H1 (cell line): Measurements from ENCODE around the gene N4BP3. TPM values are rescaled to one million over a fixed set of nuclear protein-coding genes. Genes with fewer than 3 reads are reported as not detected.

Experiments used
- CTCF ChIA-PET: fragments of 300-600 bp; sonication (Branson Sonifier 250); formaldehyde crosslinking; loops from one replicate; lab custom pipeline; 2021; ENCODE audit not compliant: partially characterized antibody; lab: Charles Lee
- POLR2A ChIA-PET: fragments of 300-600 bp; sonication (Branson Sonifier 250); formaldehyde crosslinking; loops from one replicate; lab custom pipeline; 2021; ENCODE audit warnings: inconsistent platforms; ENCODE audit not compliant: partially characterized antibody; lab: Charles Lee
- DNase-seq, 2 experiments: peaks; one replicate each; pipeline versions ENCODE4 v3.0.0 to v3.0.0-alpha.2; 2010 to 2022; ENCODE audit warnings: low spot score in 2 of 2, low read depth in 1 of 2, mixed read lengths in 1 of 2
- FAIRE-seq: peaks from 2 replicates; lab custom pipeline; 2011; peaks lifted over from hg19 to GRCh38; lab: Jason Lieb, UNC
- H2AFZ ChIP-seq: 2 replicates; pipeline ENCODE4 v1.8.1; 2012; ENCODE audit warnings: low read length, inconsistent platforms
- H2AK5ac ChIP-seq: 2 replicates; pipeline ENCODE4 v1.6.1; 2013; ENCODE audit warnings: low read depth, low read length
- H2BK120ac ChIP-seq: replicated peaks from 2 replicates; pipeline ENCODE3; 2013; ENCODE audit warnings: low read depth, low read length, inconsistent platforms
- H2BK12ac ChIP-seq: 2 replicates; pipeline ENCODE4 v1.6.1; 2013; ENCODE audit warnings: low read depth, low read length
- H2BK15ac ChIP-seq: 2 replicates; pipeline ENCODE4 v1.6.1; 2013; ENCODE audit warnings: low read length
- H2BK20ac ChIP-seq: 2 replicates; pipeline ENCODE4 v1.6.1; 2013; ENCODE audit warnings: low read length
- H2BK5ac ChIP-seq: 2 replicates; pipeline ENCODE4 v1.6.1; 2013; ENCODE audit warnings: low read depth, low read length
- H3K14ac ChIP-seq: 2 replicates; pipeline ENCODE4 v1.6.1; 2013; ENCODE audit warnings: inconsistent platforms; ENCODE audit not compliant: insufficient read length
- H3K18ac ChIP-seq: 2 replicates; pipeline ENCODE4 v1.6.1; 2013; ENCODE audit warnings: low read length; ENCODE audit errors: extremely low read depth
- H3K23ac ChIP-seq: 2 replicates; pipeline ENCODE4 v1.6.1; 2013; ENCODE audit warnings: inconsistent platforms; ENCODE audit not compliant: insufficient read length
- H3K23me2 ChIP-seq: 2 replicates; pipeline ENCODE4 v1.6.1; 2013; ENCODE audit warnings: low read depth, low read length
- H3K27ac ChIP-seq: 2 replicates; pipeline ENCODE4 v1.6.1; 2011; ENCODE audit warnings: low read depth, low read length, inconsistent platforms
- H3K27me3 ChIP-seq, 4 experiments: replicated peaks in 1 of 4; 1 replicate in 1 of 4; 2 replicates in 3 of 4; pipeline versions ENCODE4 v1.6.1 to v1.8.1; 2011 to 2013; ENCODE audit warnings: low read length in 3 of 4, mild to moderate bottlenecking in 3 of 4, inconsistent platforms in 2 of 4, mixed read lengths in 2 of 4, moderate library complexity in 1 of 4; ENCODE audit not compliant: control insufficient read depth in 3 of 4, insufficient read depth in 3 of 4; ENCODE audit errors: extremely low read depth in 1 of 4
- H3K36me3 ChIP-seq, 4 experiments: 2 replicates each; pipeline versions ENCODE4 v1.6.1 to v1.8.1; 2011 to 2013; ENCODE audit warnings: mild to moderate bottlenecking in 4 of 4, low read length in 3 of 4, moderate library complexity in 2 of 4, control low read depth in 1 of 4, inconsistent platforms in 1 of 4; ENCODE audit not compliant: insufficient read depth in 4 of 4, control insufficient read depth in 2 of 4
- H3K4ac ChIP-seq: replicated peaks from 2 replicates; pipeline ENCODE3; 2013; ENCODE audit warnings: low read length, low read depth, mixed read lengths, inconsistent platforms; ENCODE audit not compliant: insufficient read length
- H3K4me1 ChIP-seq, 4 experiments: replicated peaks in 1 of 4; 1 replicate in 1 of 4; 2 replicates in 3 of 4; pipeline versions ENCODE4 v1.6.1 to v1.8.1; 2011 to 2013; ENCODE audit warnings: low read length in 3 of 4, inconsistent platforms in 2 of 4, mixed read lengths in 1 of 4; ENCODE audit not compliant: insufficient read depth in 4 of 4, control insufficient read depth in 3 of 4
- H3K4me2 ChIP-seq, 2 experiments: 2 replicates each; pipeline versions ENCODE4 v1.6.1 to v1.8.1; 2011 to 2013; ENCODE audit warnings: low read depth in 2 of 2, low read length in 2 of 2, control low read depth in 1 of 2, inconsistent platforms in 1 of 2, mild to moderate bottlenecking in 1 of 2; ENCODE audit not compliant: insufficient read depth in 1 of 2
- H3K4me3 ChIP-seq, 4 experiments: fragments of 200-600, 300-600 bp in 1 of 4; sonication (generic), shearing (Covaris generic), sonication (Bioruptor Twin) in 1 of 4; 2 replicates each; pipeline versions ENCODE4 v1.5.1 to v1.8.1; 2011 to 2016; ENCODE audit warnings: low read length in 4 of 4, low read depth in 3 of 4, control low read depth in 2 of 4, inconsistent platforms in 2 of 4, mild to moderate bottlenecking in 2 of 4, mixed read lengths in 1 of 4, moderate library complexity in 1 of 4; ENCODE audit not compliant: insufficient read depth in 2 of 4; ENCODE audit errors: extremely low read depth in 1 of 4
- H3K56ac ChIP-seq: replicated peaks from 2 replicates; pipeline ENCODE3; 2013; ENCODE audit warnings: low read depth, mild to moderate bottlenecking, mixed read lengths, low read length, inconsistent platforms; ENCODE audit not compliant: insufficient read length
- H3K79me1 ChIP-seq: 2 replicates; pipeline ENCODE4 v1.6.1; 2013; ENCODE audit warnings: low read depth, low read length, control low read depth
- H3K79me2 ChIP-seq, 2 experiments: 2 replicates each; pipeline versions ENCODE4 v1.6.1 to v1.8.1; 2012 to 2013; ENCODE audit warnings: low read length in 2 of 2, mild to moderate bottlenecking in 2 of 2, inconsistent platforms in 1 of 2; ENCODE audit not compliant: insufficient read depth in 2 of 2, control insufficient read depth in 1 of 2
- H3K9ac ChIP-seq, 4 experiments: replicated peaks in 1 of 4; 1 replicate in 1 of 4; 2 replicates in 3 of 4; pipeline versions ENCODE4 v1.6.1 to v1.8.1; 2011 to 2013; ENCODE audit warnings: low read depth in 3 of 4, low read length in 3 of 4, control low read depth in 2 of 4, mild to moderate bottlenecking in 2 of 4, moderate library complexity in 2 of 4, inconsistent platforms in 1 of 4; ENCODE audit errors: extremely low read depth in 1 of 4
- H3K9me3 ChIP-seq, 2 experiments: 2 replicates each; pipeline versions ENCODE4 v1.6.1 to v1.8.1; 2012 to 2013; ENCODE audit warnings: mild to moderate bottlenecking in 2 of 2, moderate library complexity in 2 of 2, control low read depth in 1 of 2, inconsistent platforms in 1 of 2, low read depth in 1 of 2, low read length in 1 of 2, mixed read lengths in 1 of 2; ENCODE audit not compliant: insufficient read depth in 2 of 2
- H4K20me1 ChIP-seq, 2 experiments: replicated peaks in 1 of 2; 2 replicates each; pipeline versions ENCODE3 to v1.8.1; 2011 to 2013; ENCODE audit warnings: inconsistent platforms in 2 of 2, low read length in 2 of 2, mild to moderate bottlenecking in 1 of 2; ENCODE audit not compliant: insufficient read depth in 2 of 2, control insufficient read depth in 1 of 2
- H4K5ac ChIP-seq: 2 replicates; pipeline ENCODE4 v1.6.1; 2013; ENCODE audit warnings: low read length, low read depth, mixed read lengths, inconsistent platforms; ENCODE audit not compliant: insufficient read length
- H4K8ac ChIP-seq: 2 replicates; pipeline ENCODE4 v1.8.0; 2013; ENCODE audit warnings: mild to moderate bottlenecking, moderate library complexity, low read length, inconsistent platforms; ENCODE audit not compliant: insufficient read depth; ENCODE audit errors: extremely low read depth
- H4K91ac ChIP-seq: replicated peaks from 2 replicates; pipeline ENCODE3; 2013; ENCODE audit warnings: low read length, mixed read lengths, inconsistent platforms; ENCODE audit not compliant: insufficient read length
- TBP ChIP-seq: IDR thresholded peaks from 2 replicates; pipeline ENCODE4 v1.6.1; 2011; ENCODE audit warnings: low read depth, low read length, improper control_type of control experiment
- WGBS, 2 experiments: shearing (Covaris generic) in 1 of 2; methylation state at CpG; one replicate each; pipeline versions ENCODE4 v1.1.6 to v1.1.7; 2013 to 2015; ENCODE audit warnings: low lambda C conversion rate in 2 of 2, mixed read lengths in 2 of 2, inconsistent platforms in 1 of 2, low coverage in 1 of 2, missing lambda C conversion rate in 1 of 2; ENCODE audit not compliant: insufficient replicate concordance in 2 of 2, insufficient coverage in 1 of 2, insufficient read length in 1 of 2; ENCODE audit errors: extremely low coverage in 1 of 2, missing lambda C conversion rate in 1 of 2; 5-methylcytosine and 5-hydroxymethylcytosine counted together
- polyA plus RNA-seq, 7 experiments: library from polyadenylated mRNA; depleted of rRNA in 3 of 7; stranded (reverse) in 5 of 7; unstranded in 2 of 7; fragments of >200 nt in 5 of 7; fragments of 200-250 nt in 2 of 7; gene quantifications; 1 replicate in 5 of 7; 2 replicates in 1 of 7; 4 replicates in 1 of 7; pipeline versions ENCODE4 v1.2.1 to v1.2.3, GENCODE V29; 2011 to 2013; ENCODE audit warnings: missing spikeins in 2 of 7, mixed read lengths in 2 of 7
- total RNA-seq: library from RNA; stranded (reverse); fragmentation: NEBNext Ultra II Directional; extraction: Animal tissue kit (Norgen Biotek cat#: 25700); gene quantifications from 2 replicates; pipeline ENCODE4 v1.2.1, GENCODE V29; 2021

The N4BP3 gene
- total and polyA plus RNA-seq, 2 of the 8 experiments (the other 6 are each of a cell fraction or from before 2014, with no cell fraction given), result 13.1 to 39.2 TPM

DNA sequence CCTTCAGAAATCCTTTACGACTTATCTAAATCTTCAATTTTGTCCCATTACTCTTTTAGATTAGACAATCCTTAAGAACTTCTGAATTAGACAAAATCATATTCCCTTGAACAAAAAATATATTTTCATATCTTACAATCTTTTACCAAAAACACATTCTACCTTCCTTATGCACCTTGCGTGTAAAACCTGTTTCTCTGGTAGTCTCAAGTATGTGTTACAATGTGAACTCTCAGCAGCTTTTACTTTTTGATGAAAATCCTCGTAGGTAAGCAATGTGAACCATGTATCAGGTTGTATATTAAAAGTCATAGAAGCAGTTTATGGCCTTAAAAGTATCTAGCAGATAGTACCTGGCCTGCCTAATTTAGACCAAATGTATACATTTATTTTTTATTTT, 61.1 kb downstream of the N4BP3 start:
- H3K36me3 ChIP-seq, result no peaks in the 10 kb centered on the region
- H3K4me3 ChIP-seq, result no peak overlapping the region
- H3K9me3 ChIP-seq, result no peaks in the 10 kb centered on the region
- FAIRE-seq (no peak), DNase-seq (no peak)
- no peak overlapping the region for H4K5ac ChIP-seq
- WGBS, 2 experiments, result 92 to 100% methylated on average over 2 to 3 of the region's 3 CpGs
- H3K4me2 ChIP-seq, result no peak overlapping the region
- no peak overlapping the region for H2BK20ac ChIP-seq
- TF ChIP-seq TBP, result no peak
- H3K79me2 ChIP-seq, result no peaks in the 10 kb centered on the region
- no peak overlapping the region for H2AFZ ChIP-seq
- H3K14ac ChIP-seq, result no peak overlapping the region
- H3K23me2 ChIP-seq, result no peaks in the 10 kb centered on the region
- no peak overlapping the region for H3K4ac ChIP-seq
- no peak overlapping the region for H2BK5ac ChIP-seq
- H3K79me1 ChIP-seq, result no peaks in the 10 kb centered on the region
- H4K8ac ChIP-seq, result no peak overlapping the region
- no peaks in the 10 kb centered on the region for H4K20me1 ChIP-seq
- no peaks in the 10 kb centered on the region for H3K27me3 ChIP-seq
- H3K27ac ChIP-seq, result no peak overlapping the region
- no peak overlapping the region for H2BK12ac ChIP-seq
- no peak overlapping the region for H3K23ac ChIP-seq
- POLR2A ChIA-PET, result interaction anchor here (38.5 kb wide), 1 partner anchor 29 kb away, joined by 985 read pairs; the partner anchor contains the start of gene HNRNPAB
- H2AK5ac ChIP-seq, result no peak overlapping the region
- H4K91ac ChIP-seq, result no peak overlapping the region
- H3K9ac ChIP-seq, result no peak overlapping the region
- CTCF ChIA-PET, result interaction anchor here (2.1 to 2.5 kb wide), 2 partner anchors 22 to 99 kb away, joined by 9 to 10 read pairs; no protein-coding TSS in a partner anchor
- no peak overlapping the region for H3K56ac ChIP-seq
- H3K4me1 ChIP-seq, result peaks cover 0 to 14% (median 9%) of the 10 kb centered on the region in 4 experiments; a peak in 5 of 7 replicates
- no peak overlapping the region for H2BK15ac ChIP-seq
- H2BK120ac ChIP-seq, result no peak overlapping the region
- no peak overlapping the region for H3K18ac ChIP-seq

Other genes with a start within 250 kb of the N4BP3 start
- not detected in 2 replicates for gene PROP1, start 117.3 kb upstream of the N4BP3 start, total RNA-seq
- gene PROP1, start 117.3 kb upstream of the N4BP3 start, polyA plus RNA-seq (2011; rRNA removed), result 0.09 TPM in 1 of 2 replicates, not detected in the other
- 74.6 and 75.9 TPM in 2 replicates for gene RMND5B, start 17.5 kb downstream of the N4BP3 start, total RNA-seq
- gene RMND5B, start 17.5 kb downstream of the N4BP3 start, polyA plus RNA-seq (2011; rRNA removed), result 90.2 and 106 TPM in 2 replicates
- gene NHP2, start 40.4 kb downstream of the N4BP3 start, total RNA-seq, result 263 and 281 TPM in 2 replicates
- 241 and 344 TPM in 2 replicates for gene NHP2, start 40.4 kb downstream of the N4BP3 start, polyA plus RNA-seq (2011; rRNA removed)
- gene GMCL2, start 73.8 kb downstream of the N4BP3 start, total RNA-seq, result 0.13 TPM in 1 of 2 replicates, not detected in the other
- gene GMCL2, start 73.8 kb downstream of the N4BP3 start, polyA plus RNA-seq (2011; rRNA removed), result not detected in 2 replicates
- gene HNRNPAB, start 91.0 kb downstream of the N4BP3 start, total RNA-seq, result 556 and 563 TPM in 2 replicates
- 350 and 373 TPM in 2 replicates for gene HNRNPAB, start 91.0 kb downstream of the N4BP3 start, polyA plus RNA-seq (2011; rRNA removed)
- gene PHYKPL, start 119.3 kb downstream of the N4BP3 start, total RNA-seq, result 29.5 and 32.1 TPM in 2 replicates
- 25.1 and 33.4 TPM in 2 replicates for gene PHYKPL, start 119.3 kb downstream of the N4BP3 start, polyA plus RNA-seq (2011; rRNA removed)